GM12865 (cell line): ENCODE results near the gene RPS6KA2.

ENCODE experiments used
- DNase-seq: peaks from one replicate; pipeline ENCODE4 v3.0.0; 2010; ENCODE audit warnings: low read depth
- H3K4me3 ChIP-seq: 2 replicates; pipeline ENCODE4 v1.5.1; 2011; ENCODE audit warnings: mild to moderate bottlenecking, low read depth, low read length, control low read depth
- TF ChIP-seq, protein P1 (sequence below): IDR thresholded peaks from 2 replicates; pipeline ENCODE4 v1.5.1; 2011; ENCODE audit warnings: low read length, control low read depth, low read depth, inconsistent platforms; ENCODE audit not compliant: insufficient read depth; ENCODE audit errors: missing control alignments

Gene RPS6KA2

GRCh38 chr6:166514196-166514595 lies 112.9 kb downstream of the RPS6KA2 start:
- DNase-seq, result no peak
- H3K4me3 ChIP-seq, result no peak overlapping the region
- TF ChIP-seq, protein P1, sequence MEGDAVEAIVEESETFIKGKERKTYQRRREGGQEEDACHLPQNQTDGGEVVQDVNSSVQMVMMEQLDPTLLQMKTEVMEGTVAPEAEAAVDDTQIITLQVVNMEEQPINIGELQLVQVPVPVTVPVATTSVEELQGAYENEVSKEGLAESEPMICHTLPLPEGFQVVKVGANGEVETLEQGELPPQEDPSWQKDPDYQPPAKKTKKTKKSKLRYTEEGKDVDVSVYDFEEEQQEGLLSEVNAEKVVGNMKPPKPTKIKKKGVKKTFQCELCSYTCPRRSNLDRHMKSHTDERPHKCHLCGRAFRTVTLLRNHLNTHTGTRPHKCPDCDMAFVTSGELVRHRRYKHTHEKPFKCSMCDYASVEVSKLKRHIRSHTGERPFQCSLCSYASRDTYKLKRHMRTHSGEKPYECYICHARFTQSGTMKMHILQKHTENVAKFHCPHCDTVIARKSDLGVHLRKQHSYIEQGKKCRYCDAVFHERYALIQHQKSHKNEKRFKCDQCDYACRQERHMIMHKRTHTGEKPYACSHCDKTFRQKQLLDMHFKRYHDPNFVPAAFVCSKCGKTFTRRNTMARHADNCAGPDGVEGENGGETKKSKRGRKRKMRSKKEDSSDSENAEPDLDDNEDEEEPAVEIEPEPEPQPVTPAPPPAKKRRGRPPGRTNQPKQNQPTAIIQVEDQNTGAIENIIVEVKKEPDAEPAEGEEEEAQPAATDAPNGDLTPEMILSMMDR, result no peak

DNA sequence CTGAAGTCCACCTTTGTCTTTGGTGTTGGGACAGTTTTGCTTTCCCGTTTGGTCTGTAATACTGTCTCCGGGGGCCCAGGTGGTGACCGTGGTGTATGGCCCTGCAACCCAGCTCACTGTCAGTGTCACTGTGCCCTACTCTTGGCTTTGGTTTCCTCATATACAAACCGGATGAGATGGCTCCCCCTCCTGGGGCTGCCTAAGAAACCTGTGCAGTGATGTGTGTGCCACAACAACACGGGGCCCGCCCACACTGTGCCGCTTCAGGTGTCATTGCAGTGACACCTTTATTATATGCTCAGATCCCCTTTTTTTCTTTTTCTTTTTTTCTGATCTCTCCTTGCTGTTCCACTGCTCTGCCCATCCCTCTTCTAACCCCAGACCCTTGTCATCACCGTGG lies 114.5 kb downstream of the RPS6KA2 start:
- DNase-seq, result peak; percentile 49

DNA sequence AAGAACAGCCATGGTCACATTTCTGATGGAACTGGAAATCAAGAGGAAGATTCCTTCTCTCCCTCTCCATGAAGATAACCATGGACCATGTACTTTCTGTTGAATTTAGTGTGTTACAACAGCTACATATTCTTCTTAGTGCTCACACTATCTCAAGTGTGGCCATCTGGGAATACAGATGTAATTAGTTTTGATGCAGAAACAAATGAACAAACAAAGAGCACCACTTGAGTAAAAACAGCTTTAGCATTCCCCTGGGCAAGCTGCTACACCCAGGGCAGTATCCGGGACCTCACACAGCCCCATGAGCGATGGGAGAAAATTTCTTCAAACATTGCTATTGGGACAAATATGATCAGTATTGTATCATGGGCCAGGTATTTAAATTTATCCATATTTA lies 115.7 kb downstream of the RPS6KA2 start:
- DNase-seq, result no peak
- no peak overlapping the region for H3K4me3 ChIP-seq
- TF ChIP-seq, protein P1, result no peak

More for the DNA sequence above, 114.5 kb downstream of the RPS6KA2 start:
- TF ChIP-seq, protein P1, result peak; percentile 21
- no peak overlapping the region for H3K4me3 ChIP-seq

DNA sequence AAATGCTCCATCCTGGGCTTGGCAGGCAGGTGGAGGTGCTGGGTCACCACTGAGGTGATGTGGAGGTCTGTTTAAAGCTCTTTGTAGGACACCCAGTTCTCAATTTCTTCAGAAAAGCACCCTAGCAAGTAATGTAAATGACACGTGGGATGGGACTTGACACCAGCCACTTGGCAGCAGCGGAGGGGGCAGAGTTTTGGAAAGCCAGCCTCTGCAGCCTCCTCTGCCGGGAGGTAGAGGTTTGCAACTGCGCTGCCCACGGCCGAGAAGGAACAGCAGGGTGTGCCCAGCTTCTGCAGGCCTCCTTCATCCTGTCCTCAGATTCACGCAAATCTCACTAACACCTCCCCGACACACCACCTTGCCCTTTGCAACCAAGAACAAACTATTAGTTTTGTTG lies 117.9 kb downstream of the RPS6KA2 start:
- TF ChIP-seq, protein P1, result no peak
- DNase-seq, result no peak
- H3K4me3 ChIP-seq, result no peak overlapping the region

GRCh38 chr6:166508726-166509125 lies 118.3 kb downstream of the RPS6KA2 start:
- no peak overlapping the region for H3K4me3 ChIP-seq
- TF ChIP-seq, protein P1, result no peak
- no peak for DNase-seq

- H3K4me3 ChIP-seq, result no peak overlapping the region
- no peak for DNase-seq
- TF ChIP-seq, protein P1, result no peak
Observed at GRCh38 chr6:166507809-166508564, 119.1 kb downstream of the RPS6KA2 start.

- TF ChIP-seq, protein P1, result no peak
- no peak for DNase-seq
- no peak overlapping the region for H3K4me3 ChIP-seq
Observed at GRCh38 chr6:166507380-166507779, 119.7 kb downstream of the RPS6KA2 start.
